ENCODE results near the gene KRT78.

KRT78 gene

GRCh38 chr12:52876372-52876771, 27.6 kb upstream of the KRT78 start:
- no peak for TF ChIP-seq CTCF (IDR thresholded peaks at IDR 0.05; ENCODE audit: low read depth, low read length, missing control alignments)
- no peak overlapping the region for H3K4me3 ChIP-seq (ENCODE audit: low read depth, low read length)
- DNase-seq (ENCODE audit: low read depth), result no peak

GRCh38 chr12:52874573-52875435, 26.0 kb upstream of the KRT78 start:
- DNase-seq (ENCODE audit: low read depth), result no peak
- no peak for TF ChIP-seq CTCF (IDR thresholded peaks at IDR 0.05; ENCODE audit: low read depth, low read length, missing control alignments)

GRCh38 chr12:52873832-52874572, 25.2 kb upstream of the KRT78 start:
- TF ChIP-seq CTCF (IDR thresholded peaks at IDR 0.05; ENCODE audit: low read depth, low read length, missing control alignments), result no peak
- peak overlapping the region; percentile 46 for H3K4me3 ChIP-seq (ENCODE audit: low read depth, low read length)
- DNase-seq (ENCODE audit: low read depth), result no peak

More at GRCh38 chr12:52874573-52875435, 26.0 kb upstream of the KRT78 start:
- H3K4me3 ChIP-seq (ENCODE audit: low read depth, low read length), result peak overlapping the region; percentile 39

- peak overlapping the region; percentile 46; the same call in 1 of the 2 replicates for H3K4me3 ChIP-seq (ENCODE audit: low read depth, low read length)
- TF ChIP-seq CTCF (IDR thresholded peaks at IDR 0.05; ENCODE audit: low read depth, low read length, missing control alignments), result no peak
- no peak for DNase-seq (ENCODE audit: low read depth)
These were observed 24.7 kb upstream of the KRT78 start for GRCh38 chr12:52873513-52873831.

- TF ChIP-seq CTCF (IDR thresholded peaks at IDR 0.05; ENCODE audit: low read depth, low read length, missing control alignments), result no peak
- H3K4me3 ChIP-seq (ENCODE audit: low read depth, low read length), result no peak overlapping the region
- no peak for DNase-seq (ENCODE audit: low read depth)
These were observed 24.0 kb upstream of the KRT78 start for GRCh38 chr12:52872644-52873389.

- H3K4me3 ChIP-seq (ENCODE audit: low read depth, low read length), result no peak overlapping the region
- no peak for TF ChIP-seq CTCF (IDR thresholded peaks at IDR 0.05; ENCODE audit: low read depth, low read length, missing control alignments)
- DNase-seq (ENCODE audit: low read depth), result no peak
These were observed 22.7 kb upstream of the KRT78 start for GRCh38 chr12:52871291-52872039.

All from GM12864 (cell line).